ENCODE results near the gene SLC30A2. TPM values are rescaled to one million over a fixed set of nuclear protein-coding genes. Genes with fewer than 3 reads are reported as not detected.
A peak's percentile ranks its signal among the peaks of the same experiment; 100 is the strongest.

The SLC30A2 gene
- total and polyA plus RNA-seq, 9 of the 15 experiments (the other 6 are each of a cell fraction or from before 2014, with no cell fraction given): 0.01 to 0.18 (median 0.06) TPM; not detected in 3

DNA sequence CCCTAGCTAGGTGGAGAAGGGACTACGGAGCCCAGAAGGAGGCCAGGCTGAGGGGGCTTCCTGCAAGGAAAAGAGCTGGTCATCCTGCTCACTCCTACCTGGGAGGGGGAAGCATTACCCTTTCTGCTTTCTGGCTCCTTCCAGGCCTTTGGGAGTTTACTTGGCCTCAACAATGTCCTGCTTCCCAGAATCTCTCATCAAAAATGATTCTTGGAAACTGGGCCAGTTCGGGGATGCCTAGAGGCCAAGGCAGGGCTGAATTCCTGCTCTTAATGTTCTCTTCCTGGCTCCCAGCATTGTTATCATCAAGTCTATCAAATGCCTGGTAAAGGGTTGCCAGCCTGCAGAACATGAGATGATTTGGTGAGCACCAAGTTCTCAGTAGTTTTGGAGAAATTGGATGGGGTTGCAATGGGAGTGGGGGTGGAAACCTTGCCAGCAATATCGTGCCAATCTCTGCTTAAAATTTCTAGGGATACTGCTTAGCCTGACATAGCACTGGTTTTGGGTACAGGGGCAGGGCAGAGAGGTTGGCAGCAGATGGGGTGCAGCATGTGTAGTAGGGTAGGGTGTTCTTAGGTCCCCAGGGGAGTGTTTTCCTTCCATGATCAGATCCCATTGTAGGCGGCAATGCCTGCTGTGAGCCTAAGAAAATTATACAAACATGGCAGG lies 40.3 kb downstream of the SLC30A2 start:
- Histone ChIP-seq H2AFZ (ENCODE audit: low read depth, low read length) (peak overlapping the region; percentile 66), H3K4me3 (no peak overlapping the region), H3K9me1 (ENCODE audit: control insufficient read depth, insufficient read depth, low read length) (no peaks in the 10 kb centered on the region), H3K4me2 (ENCODE audit: insufficient read depth, low read length) (peak overlapping the region; percentile 33), H3K79me2 (ENCODE audit: control insufficient read depth, insufficient read depth, low read length) (no peaks in the 10 kb centered on the region), H3K27ac (ENCODE audit: extremely low read depth, low read depth, low read length) (peak overlapping the region; percentile 38; the same call in 2 of the 3 replicates), H3K9me3 (replicated peaks; ENCODE audit: control insufficient read depth, insufficient read depth, low read depth, low read length) (no peaks in the 10 kb centered on the region), H3K27me3 (ENCODE audit: control insufficient read depth in 2 of 2, insufficient read depth in 2 of 2, low read length in 2 of 2) (no peaks in the 10 kb centered on the region), H3K36me3 (ENCODE audit: control insufficient read depth, insufficient read depth, low read length) (no peaks in the 10 kb centered on the region), H3K4me1 (replicated peaks in 1 of 2; ENCODE audit: control insufficient read depth in 2 of 2, insufficient read depth in 2 of 2, low read length in 2 of 2) (peaks cover 22 to 26% of the 10 kb centered on the region in 2 experiments), H3K9ac (ENCODE audit: insufficient read depth in 1 of 2, low read depth in 2 of 2, low read length in 2 of 2) (peak overlapping the region; percentile 32 to 72; a peak in 3 of 4 replicates), H4K20me1 (replicated peaks; ENCODE audit: control insufficient read depth, insufficient read depth, low read length) (no peaks in the 10 kb centered on the region)
- no TSS peak for BruUV-seq (replicated peaks)
- intact Hi-C loops (cut with micrococcal nuclease) (no loop called here), in situ Hi-C loops (cut with MboI) (loop anchor here (10.0 kb wide), 1 partner anchor 391 kb away; the partner anchor contains the start of gene MAN1C1)
- FAIRE-seq: no peak
- ChIA-PET CTCF (ENCODE audit: low intra/inter-chr PET ratio) (no interaction called here), POLR2A (interaction anchor here (1.3 kb wide), 1 partner anchor 24 kb away, joined by 4 read pairs; no protein-coding TSS in a partner anchor)
- peak; percentile 9; the same call in 2 of the 3 replicates for ATAC-seq
- WGBS (ENCODE audit: insufficient coverage, low coverage, missing lambda C conversion rate): 9% methylated on average over 4 of the region's 4 CpGs
- peak in 1 of 4 experiments; percentile 60 for DNase-seq (ENCODE audit: extremely low read depth in 1 of 4, low spot score in 3 of 4)
- TF ChIP-seq, protein P1, sequence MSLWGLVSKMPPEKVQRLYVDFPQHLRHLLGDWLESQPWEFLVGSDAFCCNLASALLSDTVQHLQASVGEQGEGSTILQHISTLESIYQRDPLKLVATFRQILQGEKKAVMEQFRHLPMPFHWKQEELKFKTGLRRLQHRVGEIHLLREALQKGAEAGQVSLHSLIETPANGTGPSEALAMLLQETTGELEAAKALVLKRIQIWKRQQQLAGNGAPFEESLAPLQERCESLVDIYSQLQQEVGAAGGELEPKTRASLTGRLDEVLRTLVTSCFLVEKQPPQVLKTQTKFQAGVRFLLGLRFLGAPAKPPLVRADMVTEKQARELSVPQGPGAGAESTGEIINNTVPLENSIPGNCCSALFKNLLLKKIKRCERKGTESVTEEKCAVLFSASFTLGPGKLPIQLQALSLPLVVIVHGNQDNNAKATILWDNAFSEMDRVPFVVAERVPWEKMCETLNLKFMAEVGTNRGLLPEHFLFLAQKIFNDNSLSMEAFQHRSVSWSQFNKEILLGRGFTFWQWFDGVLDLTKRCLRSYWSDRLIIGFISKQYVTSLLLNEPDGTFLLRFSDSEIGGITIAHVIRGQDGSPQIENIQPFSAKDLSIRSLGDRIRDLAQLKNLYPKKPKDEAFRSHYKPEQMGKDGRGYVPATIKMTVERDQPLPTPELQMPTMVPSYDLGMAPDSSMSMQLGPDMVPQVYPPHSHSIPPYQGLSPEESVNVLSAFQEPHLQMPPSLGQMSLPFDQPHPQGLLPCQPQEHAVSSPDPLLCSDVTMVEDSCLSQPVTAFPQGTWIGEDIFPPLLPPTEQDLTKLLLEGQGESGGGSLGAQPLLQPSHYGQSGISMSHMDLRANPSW (CRISPR knock-in tag; IDR thresholded peaks at IDR 0.05): no peak
- TF ChIP-seq KLF6 (CRISPR knock-in tag; IDR thresholded peaks at IDR 0.05; ENCODE audit: borderline replicate concordance): 0 out of 2 replicates have a peak, but pooled peaks have one; percentile 28
- TF ChIP-seq, protein P2, sequence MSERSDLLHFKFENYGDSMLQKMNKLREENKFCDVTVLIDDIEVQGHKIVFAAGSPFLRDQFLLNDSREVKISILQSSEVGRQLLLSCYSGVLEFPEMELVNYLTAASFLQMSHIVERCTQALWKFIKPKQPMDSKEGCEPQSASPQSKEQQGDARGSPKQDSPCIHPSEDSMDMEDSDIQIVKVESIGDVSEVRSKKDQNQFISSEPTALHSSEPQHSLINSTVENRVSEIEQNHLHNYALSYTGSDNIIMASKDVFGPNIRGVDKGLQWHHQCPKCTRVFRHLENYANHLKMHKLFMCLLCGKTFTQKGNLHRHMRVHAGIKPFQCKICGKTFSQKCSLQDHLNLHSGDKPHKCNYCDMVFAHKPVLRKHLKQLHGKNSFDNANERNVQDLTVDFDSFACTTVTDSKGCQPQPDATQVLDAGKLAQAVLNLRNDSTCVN (CRISPR knock-in tag; IDR thresholded peaks at IDR 0.05): no peak
- TF ChIP-seq, protein P3, sequence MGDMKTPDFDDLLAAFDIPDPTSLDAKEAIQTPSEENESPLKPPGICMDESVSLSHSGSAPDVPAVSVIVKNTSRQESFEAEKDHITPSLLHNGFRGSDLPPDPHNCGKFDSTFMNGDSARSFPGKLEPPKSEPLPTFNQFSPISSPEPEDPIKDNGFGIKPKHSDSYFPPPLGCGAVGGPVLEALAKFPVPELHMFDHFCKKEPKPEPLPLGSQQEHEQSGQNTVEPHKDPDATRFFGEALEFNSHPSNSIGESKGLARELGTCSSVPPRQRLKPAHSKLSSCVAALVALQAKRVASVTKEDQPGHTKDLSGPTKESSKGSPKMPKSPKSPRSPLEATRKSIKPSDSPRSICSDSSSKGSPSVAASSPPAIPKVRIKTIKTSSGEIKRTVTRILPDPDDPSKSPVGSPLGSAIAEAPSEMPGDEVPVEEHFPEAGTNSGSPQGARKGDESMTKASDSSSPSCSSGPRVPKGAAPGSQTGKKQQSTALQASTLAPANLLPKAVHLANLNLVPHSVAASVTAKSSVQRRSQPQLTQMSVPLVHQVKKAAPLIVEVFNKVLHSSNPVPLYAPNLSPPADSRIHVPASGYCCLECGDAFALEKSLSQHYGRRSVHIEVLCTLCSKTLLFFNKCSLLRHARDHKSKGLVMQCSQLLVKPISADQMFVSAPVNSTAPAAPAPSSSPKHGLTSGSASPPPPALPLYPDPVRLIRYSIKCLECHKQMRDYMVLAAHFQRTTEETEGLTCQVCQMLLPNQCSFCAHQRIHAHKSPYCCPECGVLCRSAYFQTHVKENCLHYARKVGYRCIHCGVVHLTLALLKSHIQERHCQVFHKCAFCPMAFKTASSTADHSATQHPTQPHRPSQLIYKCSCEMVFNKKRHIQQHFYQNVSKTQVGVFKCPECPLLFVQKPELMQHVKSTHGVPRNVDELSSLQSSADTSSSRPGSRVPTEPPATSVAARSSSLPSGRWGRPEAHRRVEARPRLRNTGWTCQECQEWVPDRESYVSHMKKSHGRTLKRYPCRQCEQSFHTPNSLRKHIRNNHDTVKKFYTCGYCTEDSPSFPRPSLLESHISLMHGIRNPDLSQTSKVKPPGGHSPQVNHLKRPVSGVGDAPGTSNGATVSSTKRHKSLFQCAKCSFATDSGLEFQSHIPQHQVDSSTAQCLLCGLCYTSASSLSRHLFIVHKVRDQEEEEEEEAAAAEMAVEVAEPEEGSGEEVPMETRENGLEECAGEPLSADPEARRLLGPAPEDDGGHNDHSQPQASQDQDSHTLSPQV (IDR thresholded peaks at IDR 0.05): peak; percentile 57
- TF ChIP-seq ZNF766 (CRISPR knock-in tag; conservative IDR thresholded peaks at IDR 0.05): 0 out of 2 replicates have a peak, but pooled peaks have one; percentile 38
- TF ChIP-seq BRF1 (IDR thresholded peaks at IDR 0.05; ENCODE audit: borderline replicate concordance, extremely low read depth, insufficient read length): no peak
- TF ChIP-seq RBM22 (IDR thresholded peaks at IDR 0.05; ENCODE audit: low read depth, low read length, poor library complexity, severe bottlenecking): no peak
- 0 out of 2 replicates have a peak, but pooled peaks have one; percentile 9 for TF ChIP-seq HIVEP1 (CRISPR knock-in tag; IDR thresholded peaks at IDR 0.05)
- TF ChIP-seq ELF2 (CRISPR knock-in tag; IDR thresholded peaks at IDR 0.05): 0 out of 2 replicates have a peak, but pooled peaks have one; percentile 43
- TF ChIP-seq POLR2A (conservative IDR thresholded peaks at IDR 0.05): no peak
- TF ChIP-seq KAT7 (CRISPR knock-in tag; IDR thresholded peaks at IDR 0.05; ENCODE audit: borderline replicate concordance): 0 out of 2 replicates have a peak, but pooled peaks have one; percentile 32
- no peak for TF ChIP-seq NR4A1 (CRISPR knock-in tag; IDR thresholded peaks at IDR 0.05)
- peak; percentile 78 for TF ChIP-seq NR4A1 (tag; IDR thresholded peaks at IDR 0.05)
- TF ChIP-seq ZNF507 (tag; conservative IDR thresholded peaks at IDR 0.05): no peak
